ENCODE measurements around the gene SIRPG. TPM values are rescaled to one million over a fixed set of nuclear protein-coding genes. Genes with fewer than 3 reads are reported as not detected.
"Not testable (repeated sequence)": the region's sequence is repeated elsewhere in the genome, so short reads cannot be mapped to it uniquely, and the experiment has no call there.

The SIRPG gene
- polyA plus RNA-seq, 3 donors = 0.15 to 0.52 (median 0.51) TPM

- H3K9ac ChIP-seq (ENCODE audit: insufficient read depth, low read length, poor library complexity, severe bottlenecking); H3K27ac ChIP-seq (ENCODE audit: low read depth in 1 of 2, low read length in 2 of 2); DNase-seq; H2AFZ ChIP-seq (ENCODE audit: insufficient read depth, low read depth, low read length, poor library complexity, severe bottlenecking); H3K9me3 ChIP-seq (replicated peaks in 1 of 2; ENCODE audit: control insufficient read depth in 1 of 2, insufficient read depth in 1 of 2, low read length in 2 of 2); H3K27ac Mint-ChIP-seq; H3K27me3 Mint-ChIP-seq (ENCODE audit: low read depth in 3 of 3); H3K27me3 ChIP-seq (ENCODE audit: control insufficient read depth in 2 of 2, insufficient read depth in 2 of 2, low read length in 2 of 2); H3K4me3 Mint-ChIP-seq; intact Hi-C loops (cut with micrococcal nuclease); H3K4me2 ChIP-seq (replicated peaks; ENCODE audit: extremely low read depth, low read length, poor library complexity, severe bottlenecking); H3K4me1 ChIP-seq (ENCODE audit: control insufficient read depth in 1 of 2, insufficient read depth in 2 of 2, low read length in 2 of 2); H3K9me3 Mint-ChIP-seq; H3K4me3 ChIP-seq (replicated peaks in 1 of 3; ENCODE audit: low read depth in 2 of 3, low read length in 3 of 3); H3K4me1 Mint-ChIP-seq: not testable (repeated sequence)
- Histone ChIP-seq H4K20me1 (ENCODE audit: insufficient read depth, low read length) (peaks cover 48% of the 10 kb centered on the region), H3K36me3 (replicated peaks in 1 of 2; ENCODE audit: control insufficient read depth in 1 of 2, insufficient read depth in 2 of 2, low read length in 2 of 2) (peaks cover 21 to 38% of the 10 kb centered on the region in 2 donors), H3K79me2 (ENCODE audit: insufficient read depth, low read length) (peaks cover 49% of the 10 kb centered on the region)
- WGBS (ENCODE audit: insufficient coverage) = no CpG with 5 or more reads among the region's 5 CpGs
- H3K36me3 Mint-ChIP-seq = peaks cover 1 to 52% of the 10 kb centered on the region in 2 donors
These were observed 48.8 kb downstream of the SIRPG start for GRCh38 chr20:1608678-1609347.

DNA sequence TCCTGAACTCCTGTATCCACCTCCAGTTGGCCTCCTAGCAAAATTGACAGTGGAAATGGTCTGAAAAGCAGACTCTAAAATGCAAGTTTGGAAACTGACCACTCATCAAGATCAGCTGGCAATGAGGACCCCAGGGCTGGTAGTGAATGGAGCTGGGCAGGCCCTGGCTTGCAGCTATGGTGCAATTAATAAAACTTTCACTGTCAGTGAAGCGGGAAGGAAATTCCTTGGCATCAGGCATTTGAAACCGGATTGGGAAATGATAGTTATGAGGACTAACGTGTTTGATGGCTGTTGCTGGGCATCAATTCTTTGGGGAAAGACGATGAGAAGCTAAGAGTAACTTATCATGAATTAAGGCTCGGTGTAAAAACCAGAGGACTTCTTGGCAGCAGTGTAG lies 56.8 kb downstream of the SIRPG start:
- no peak overlapping the region for H3K27ac Mint-ChIP-seq
- Histone ChIP-seq H3K9ac (ENCODE audit: insufficient read depth, low read length, poor library complexity, severe bottlenecking) (no peak overlapping the region), H2AFZ (ENCODE audit: insufficient read depth, low read depth, low read length, poor library complexity, severe bottlenecking) (no peak overlapping the region), H3K9me3 (replicated peaks in 1 of 2; ENCODE audit: control insufficient read depth in 1 of 2, insufficient read depth in 1 of 2, low read length in 2 of 2) (no peaks in the 10 kb centered on the region), H3K27ac (ENCODE audit: low read depth in 1 of 2, low read length in 2 of 2) (no peak overlapping the region), H3K4me3 (replicated peaks in 1 of 3; ENCODE audit: low read depth in 2 of 3, low read length in 3 of 3) (no peak overlapping the region), H3K4me1 (ENCODE audit: control insufficient read depth in 1 of 2, insufficient read depth in 2 of 2, low read length in 2 of 2) (peaks cover 0 to 4% of the 10 kb centered on the region in 2 donors), H3K4me2 (replicated peaks; ENCODE audit: extremely low read depth, low read length, poor library complexity, severe bottlenecking) (no peak overlapping the region), H4K20me1 (ENCODE audit: insufficient read depth, low read length) (no peaks in the 10 kb centered on the region), H3K79me2 (ENCODE audit: insufficient read depth, low read length) (no peaks in the 10 kb centered on the region), H3K27me3 (ENCODE audit: control insufficient read depth in 2 of 2, insufficient read depth in 2 of 2, low read length in 2 of 2) (no peaks in the 10 kb centered on the region), H3K36me3 (replicated peaks in 1 of 2; ENCODE audit: control insufficient read depth in 1 of 2, insufficient read depth in 2 of 2, low read length in 2 of 2) (peaks cover 0 to 51% of the 10 kb centered on the region in 2 donors)
- 100% methylated on average over 5 of the region's 5 CpGs for WGBS (ENCODE audit: insufficient coverage)
- H3K4me3 Mint-ChIP-seq = no peak overlapping the region
- intact Hi-C loops (cut with micrococcal nuclease) = no loop called here
- no peak for DNase-seq
- no peaks in the 10 kb centered on the region for H3K27me3 Mint-ChIP-seq (ENCODE audit: low read depth in 3 of 3)
- H3K36me3 Mint-ChIP-seq = peaks cover 0 to 82% of the 10 kb centered on the region in 2 donors
- no peaks in the 10 kb centered on the region for H3K9me3 Mint-ChIP-seq
- TF ChIP-seq, protein P1, sequence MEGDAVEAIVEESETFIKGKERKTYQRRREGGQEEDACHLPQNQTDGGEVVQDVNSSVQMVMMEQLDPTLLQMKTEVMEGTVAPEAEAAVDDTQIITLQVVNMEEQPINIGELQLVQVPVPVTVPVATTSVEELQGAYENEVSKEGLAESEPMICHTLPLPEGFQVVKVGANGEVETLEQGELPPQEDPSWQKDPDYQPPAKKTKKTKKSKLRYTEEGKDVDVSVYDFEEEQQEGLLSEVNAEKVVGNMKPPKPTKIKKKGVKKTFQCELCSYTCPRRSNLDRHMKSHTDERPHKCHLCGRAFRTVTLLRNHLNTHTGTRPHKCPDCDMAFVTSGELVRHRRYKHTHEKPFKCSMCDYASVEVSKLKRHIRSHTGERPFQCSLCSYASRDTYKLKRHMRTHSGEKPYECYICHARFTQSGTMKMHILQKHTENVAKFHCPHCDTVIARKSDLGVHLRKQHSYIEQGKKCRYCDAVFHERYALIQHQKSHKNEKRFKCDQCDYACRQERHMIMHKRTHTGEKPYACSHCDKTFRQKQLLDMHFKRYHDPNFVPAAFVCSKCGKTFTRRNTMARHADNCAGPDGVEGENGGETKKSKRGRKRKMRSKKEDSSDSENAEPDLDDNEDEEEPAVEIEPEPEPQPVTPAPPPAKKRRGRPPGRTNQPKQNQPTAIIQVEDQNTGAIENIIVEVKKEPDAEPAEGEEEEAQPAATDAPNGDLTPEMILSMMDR (IDR thresholded peaks at IDR 0.05) = no peak
- H3K4me1 Mint-ChIP-seq = no peaks in the 10 kb centered on the region
